ENCODE results near the gene GPC6.

DNA sequence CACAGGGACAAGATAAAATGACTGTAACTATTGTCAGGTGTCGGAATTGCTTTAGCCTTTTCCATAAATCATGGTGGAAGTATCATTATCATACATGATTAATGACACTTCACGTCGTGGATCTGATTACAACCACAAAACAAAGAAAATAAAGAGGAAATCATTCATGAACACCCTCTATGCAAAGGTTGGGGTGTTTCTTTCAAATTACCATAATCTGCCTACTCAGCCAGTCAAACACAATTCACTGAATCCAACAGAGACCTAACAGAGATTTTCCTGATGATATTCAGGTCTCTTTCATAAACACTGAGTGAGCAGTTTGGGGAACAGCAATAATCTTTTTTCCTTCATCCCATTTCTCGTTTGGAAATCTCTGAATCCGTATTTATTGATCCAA lies 627.3 kb downstream of the GPC6 start:
- TF ChIP-seq, protein P1, sequence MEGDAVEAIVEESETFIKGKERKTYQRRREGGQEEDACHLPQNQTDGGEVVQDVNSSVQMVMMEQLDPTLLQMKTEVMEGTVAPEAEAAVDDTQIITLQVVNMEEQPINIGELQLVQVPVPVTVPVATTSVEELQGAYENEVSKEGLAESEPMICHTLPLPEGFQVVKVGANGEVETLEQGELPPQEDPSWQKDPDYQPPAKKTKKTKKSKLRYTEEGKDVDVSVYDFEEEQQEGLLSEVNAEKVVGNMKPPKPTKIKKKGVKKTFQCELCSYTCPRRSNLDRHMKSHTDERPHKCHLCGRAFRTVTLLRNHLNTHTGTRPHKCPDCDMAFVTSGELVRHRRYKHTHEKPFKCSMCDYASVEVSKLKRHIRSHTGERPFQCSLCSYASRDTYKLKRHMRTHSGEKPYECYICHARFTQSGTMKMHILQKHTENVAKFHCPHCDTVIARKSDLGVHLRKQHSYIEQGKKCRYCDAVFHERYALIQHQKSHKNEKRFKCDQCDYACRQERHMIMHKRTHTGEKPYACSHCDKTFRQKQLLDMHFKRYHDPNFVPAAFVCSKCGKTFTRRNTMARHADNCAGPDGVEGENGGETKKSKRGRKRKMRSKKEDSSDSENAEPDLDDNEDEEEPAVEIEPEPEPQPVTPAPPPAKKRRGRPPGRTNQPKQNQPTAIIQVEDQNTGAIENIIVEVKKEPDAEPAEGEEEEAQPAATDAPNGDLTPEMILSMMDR (IDR thresholded peaks at IDR 0.05; ENCODE audit: low read depth, low read length, missing input control) = no peak
- no peak for TF ChIP-seq TAF1 (conservative IDR thresholded peaks at IDR 0.05)
- TF ChIP-seq, protein P2, sequence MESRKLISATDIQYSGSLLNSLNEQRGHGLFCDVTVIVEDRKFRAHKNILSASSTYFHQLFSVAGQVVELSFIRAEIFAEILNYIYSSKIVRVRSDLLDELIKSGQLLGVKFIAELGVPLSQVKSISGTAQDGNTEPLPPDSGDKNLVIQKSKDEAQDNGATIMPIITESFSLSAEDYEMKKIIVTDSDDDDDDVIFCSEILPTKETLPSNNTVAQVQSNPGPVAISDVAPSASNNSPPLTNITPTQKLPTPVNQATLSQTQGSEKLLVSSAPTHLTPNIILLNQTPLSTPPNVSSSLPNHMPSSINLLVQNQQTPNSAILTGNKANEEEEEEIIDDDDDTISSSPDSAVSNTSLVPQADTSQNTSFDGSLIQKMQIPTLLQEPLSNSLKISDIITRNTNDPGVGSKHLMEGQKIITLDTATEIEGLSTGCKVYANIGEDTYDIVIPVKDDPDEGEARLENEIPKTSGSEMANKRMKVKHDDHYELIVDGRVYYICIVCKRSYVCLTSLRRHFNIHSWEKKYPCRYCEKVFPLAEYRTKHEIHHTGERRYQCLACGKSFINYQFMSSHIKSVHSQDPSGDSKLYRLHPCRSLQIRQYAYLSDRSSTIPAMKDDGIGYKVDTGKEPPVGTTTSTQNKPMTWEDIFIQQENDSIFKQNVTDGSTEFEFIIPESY (IDR thresholded peaks at IDR 0.05) = no peak
- TF ChIP-seq EGR1 (IDR thresholded peaks at IDR 0.05; ENCODE audit: low read depth in 2 of 2) = no peak
- TF ChIP-seq, protein P3, sequence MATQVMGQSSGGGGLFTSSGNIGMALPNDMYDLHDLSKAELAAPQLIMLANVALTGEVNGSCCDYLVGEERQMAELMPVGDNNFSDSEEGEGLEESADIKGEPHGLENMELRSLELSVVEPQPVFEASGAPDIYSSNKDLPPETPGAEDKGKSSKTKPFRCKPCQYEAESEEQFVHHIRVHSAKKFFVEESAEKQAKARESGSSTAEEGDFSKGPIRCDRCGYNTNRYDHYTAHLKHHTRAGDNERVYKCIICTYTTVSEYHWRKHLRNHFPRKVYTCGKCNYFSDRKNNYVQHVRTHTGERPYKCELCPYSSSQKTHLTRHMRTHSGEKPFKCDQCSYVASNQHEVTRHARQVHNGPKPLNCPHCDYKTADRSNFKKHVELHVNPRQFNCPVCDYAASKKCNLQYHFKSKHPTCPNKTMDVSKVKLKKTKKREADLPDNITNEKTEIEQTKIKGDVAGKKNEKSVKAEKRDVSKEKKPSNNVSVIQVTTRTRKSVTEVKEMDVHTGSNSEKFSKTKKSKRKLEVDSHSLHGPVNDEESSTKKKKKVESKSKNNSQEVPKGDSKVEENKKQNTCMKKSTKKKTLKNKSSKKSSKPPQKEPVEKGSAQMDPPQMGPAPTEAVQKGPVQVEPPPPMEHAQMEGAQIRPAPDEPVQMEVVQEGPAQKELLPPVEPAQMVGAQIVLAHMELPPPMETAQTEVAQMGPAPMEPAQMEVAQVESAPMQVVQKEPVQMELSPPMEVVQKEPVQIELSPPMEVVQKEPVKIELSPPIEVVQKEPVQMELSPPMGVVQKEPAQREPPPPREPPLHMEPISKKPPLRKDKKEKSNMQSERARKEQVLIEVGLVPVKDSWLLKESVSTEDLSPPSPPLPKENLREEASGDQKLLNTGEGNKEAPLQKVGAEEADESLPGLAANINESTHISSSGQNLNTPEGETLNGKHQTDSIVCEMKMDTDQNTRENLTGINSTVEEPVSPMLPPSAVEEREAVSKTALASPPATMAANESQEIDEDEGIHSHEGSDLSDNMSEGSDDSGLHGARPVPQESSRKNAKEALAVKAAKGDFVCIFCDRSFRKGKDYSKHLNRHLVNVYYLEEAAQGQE (IDR thresholded peaks at IDR 0.05) = no peak
- TF ChIP-seq YY1 (IDR thresholded peaks at IDR 0.05) = no peak
- no peak for TF ChIP-seq GABPA (IDR thresholded peaks at IDR 0.05 in 1 of 2, conservative IDR thresholded peaks at IDR 0.05 in 1 of 2)
- TF ChIP-seq FOXA1 (IDR thresholded peaks at IDR 0.05) = no peak
- no peak for TF ChIP-seq SP1 (IDR thresholded peaks at IDR 0.05)
- TF ChIP-seq, protein P4, sequence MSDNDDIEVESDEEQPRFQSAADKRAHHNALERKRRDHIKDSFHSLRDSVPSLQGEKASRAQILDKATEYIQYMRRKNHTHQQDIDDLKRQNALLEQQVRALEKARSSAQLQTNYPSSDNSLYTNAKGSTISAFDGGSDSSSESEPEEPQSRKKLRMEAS (IDR thresholded peaks at IDR 0.05) = no peak

All from liver (tissue), 3 donors.